OCI-LY7 (cell line): ENCODE data around the gene OR5AC2.

Source experiments
- CTCF ChIP-seq: fragments of 200-600 bp; sonication (generic); conservative IDR thresholded peaks from 2 replicates; pipeline ENCODE4 v1.5.1; 2014; ENCODE audit warnings: mild to moderate bottlenecking, antibody characterized with exemption, low read length, moderate library complexity, mixed read lengths
- EZH2phosphoT487 ChIP-seq: fragments of 200-600 bp; sonication (generic); IDR thresholded peaks from 2 replicates; pipeline ENCODE4 v1.6.1; 2018; ENCODE audit warnings: low read depth, borderline replicate concordance, mild to moderate bottlenecking, mixed run types, antibody characterized with exemption, low read length, moderate library complexity, mixed read lengths

- TF ChIP-seq EZH2phosphoT487 (no peak), CTCF (no peak)
Measured at GRCh38 chr3:98115717-98116116, 28.7 kb downstream of the OR5AC2 start.
